Measurements from ENCODE around the gene MRPS6. TPM values are rescaled to one million over a fixed set of nuclear protein-coding genes. Genes with fewer than 3 reads are reported as not detected.

The MRPS6 gene
- total and polyA plus RNA-seq, 2 of the 4 experiments (the other 2 are of a cell fraction) = 7.5 to 35.1 TPM

- no peak overlapping the region for H3K27ac ChIP-seq (ENCODE audit: insufficient read depth, low read length)
- H2BK15ac ChIP-seq (ENCODE audit: low read depth, low read length) = no peak overlapping the region
- no peak overlapping the region for H3K9ac ChIP-seq (ENCODE audit: low read depth, low read length)
- H3K36me3 ChIP-seq (ENCODE audit: control insufficient read depth, insufficient read depth, low read length) = no peaks in the 10 kb centered on the region
- no peaks in the 10 kb centered on the region for H4K20me1 ChIP-seq (ENCODE audit: insufficient read depth, low read length)
- ChIA-PET POLR2A (ENCODE audit: unreplicated experiment) (no interaction called here), CTCF (no interaction called here)
- no peak overlapping the region for H3K4ac ChIP-seq (ENCODE audit: low read depth, low read length)
- intact Hi-C loops (cut with micrococcal nuclease) (no loop called here), in situ Hi-C loops (cut with MboI; ENCODE audit: low sequenced_read_pairs) (no loop called here), dilution Hi-C loops (cut with HindIII; ENCODE audit: low sequenced_read_pairs, unreplicated experiment) (no loop called here)
- H4K91ac ChIP-seq (ENCODE audit: insufficient read depth, low read depth, low read length) = no peak overlapping the region
- TF ChIP-seq MAFK (IDR thresholded peaks at IDR 0.05; ENCODE audit: low read depth, low read length) = peak; percentile 59
- TF ChIP-seq POLR2A (IDR thresholded peaks at IDR 0.05; ENCODE audit: low read depth, low read length) = no peak
- H3K56ac ChIP-seq (ENCODE audit: extremely low read depth, insufficient read depth, low read length) = no peak overlapping the region
- no peak overlapping the region for H3K23ac ChIP-seq (ENCODE audit: low read depth, low read length)
- H2BK120ac ChIP-seq (ENCODE audit: low read depth, low read length) = no peak overlapping the region
- no peaks in the 10 kb centered on the region for H3K9me1 ChIP-seq (ENCODE audit: insufficient read depth, low read length)
- H3K79me1 ChIP-seq (ENCODE audit: low read depth in 1 of 2, low read length in 2 of 2) = no peaks in the 10 kb centered on the region
- BruUV-seq (replicated peaks) = no TSS peak
- H3K9me3 ChIP-seq (ENCODE audit: control insufficient read depth, insufficient read depth, low read length) = no peaks in the 10 kb centered on the region
- ATAC-seq (ENCODE audit: low read depth) = no peak
- no peak overlapping the region for H3K4me3 ChIP-seq (ENCODE audit: insufficient read depth, low read depth, low read length)
- H2AK5ac ChIP-seq (ENCODE audit: low read depth, low read length) = no peak overlapping the region
- H3K18ac ChIP-seq (ENCODE audit: low read depth, low read length) = no peak overlapping the region
- no peak overlapping the region for H2AK9ac ChIP-seq (replicated peaks; ENCODE audit: low read depth, low read length, poor library complexity)
- H3K4me1 ChIP-seq (ENCODE audit: control insufficient read depth, insufficient read depth, low read length) = no peaks in the 10 kb centered on the region
- no peak overlapping the region for H3K4me2 ChIP-seq (ENCODE audit: low read depth, low read length)
- H4K8ac ChIP-seq (ENCODE audit: low read depth in 2 of 2, low read length in 2 of 2) = no peak overlapping the region
- H2BK20ac ChIP-seq (ENCODE audit: low read depth, low read length) = no peak overlapping the region
- no peak overlapping the region for H4K5ac ChIP-seq (ENCODE audit: low read depth, low read length)
- no peak overlapping the region for H3K14ac ChIP-seq (replicated peaks; ENCODE audit: low read depth, low read length)
- no peak overlapping the region for H2BK5ac ChIP-seq (ENCODE audit: low read depth, low read length, poor library complexity, severe bottlenecking)
- H3K27me3 ChIP-seq (ENCODE audit: control insufficient read depth, insufficient read depth, low read length) = peaks cover 4% of the 10 kb centered on the region
- no peak for DNase-seq
- H2AFZ ChIP-seq (replicated peaks; ENCODE audit: low read length, poor library complexity) = no peak overlapping the region
Measured at GRCh38 chr21:34047835-34048234, 25.5 kb upstream of the MRPS6 start.
